Activated CD8-positive, alpha-beta memory T cell treated with anti-CD3 and anti-CD28 coated beads, Interleukin-2, amount 50 U/mL, for 24 hours (primary cell): Measurements from ENCODE around the gene PPP1R7.

ENCODE experiments used
- DNase-seq: peaks from one replicate; pipeline ENCODE4 v3.0.0-alpha.2; 2020; ENCODE audit errors: extremely low read depth

PPP1R7 gene

GRCh38 chr2:241161646-241162281 is 11.5 kb downstream of the PPP1R7 start:
- DNase-seq: no peak

GRCh38 chr2:241163601-241164118 is 13.4 kb downstream of the PPP1R7 start:
- DNase-seq: no peak

- DNase-seq: no peak
These were observed 18.1 kb downstream of the PPP1R7 start for GRCh38 chr2:241168366-241168765.

- no peak for DNase-seq
These were observed 23.3 kb downstream of the PPP1R7 start for GRCh38 chr2:241173557-241173956.

GRCh38 chr2:241177526-241178334 is 27.5 kb downstream of the PPP1R7 start:
- DNase-seq: no peak

GRCh38 chr2:241178961-241179360 is 28.7 kb downstream of the PPP1R7 start:
- no peak for DNase-seq

GRCh38 chr2:241179899-241180298 is 29.6 kb downstream of the PPP1R7 start:
- peak; percentile 9 for DNase-seq

GRCh38 chr2:241180495-241180894 is 30.2 kb downstream of the PPP1R7 start:
- no peak for DNase-seq

GRCh38 chr2:241182126-241182525 is 31.9 kb downstream of the PPP1R7 start:
- no peak for DNase-seq

- no peak for DNase-seq
These were observed 32.4 kb downstream of the PPP1R7 start for GRCh38 chr2:241182531-241183133.

GRCh38 chr2:241183221-241183620 is 33.0 kb downstream of the PPP1R7 start:
- no peak for DNase-seq

GRCh38 chr2:241184901-241185300 is 34.6 kb downstream of the PPP1R7 start:
- no peak for DNase-seq

GRCh38 chr2:241185961-241186360 is 35.7 kb downstream of the PPP1R7 start:
- no peak for DNase-seq

GRCh38 chr2:241187101-241187917 is 37.0 kb downstream of the PPP1R7 start:
- no peak for DNase-seq

GRCh38 chr2:241187918-241188234 is 37.6 kb downstream of the PPP1R7 start:
- DNase-seq: no peak

GRCh38 chr2:241188361-241189092 is 38.3 kb downstream of the PPP1R7 start, which contains the start of gene ANO7:
TSS of gene ANO7 (plus strand) at chr2:241188677. CDS start at chr2:241190064, 1,387 bp downstream.
- no peak for DNase-seq

GRCh38 chr2:241189093-241189855 is 39.0 kb downstream of the PPP1R7 start:
- no peak for DNase-seq

- no peak for DNase-seq
These were observed 39.6 kb downstream of the PPP1R7 start for GRCh38 chr2:241189856-241190201.

GRCh38 chr2:241190291-241190981 is 40.2 kb downstream of the PPP1R7 start:
- no peak for DNase-seq

GRCh38 chr2:241191081-241191480 is 40.8 kb downstream of the PPP1R7 start:
- no peak for DNase-seq
